ENCODE data around the gene GOLGA6L7.

The GOLGA6L7 gene

DNA sequence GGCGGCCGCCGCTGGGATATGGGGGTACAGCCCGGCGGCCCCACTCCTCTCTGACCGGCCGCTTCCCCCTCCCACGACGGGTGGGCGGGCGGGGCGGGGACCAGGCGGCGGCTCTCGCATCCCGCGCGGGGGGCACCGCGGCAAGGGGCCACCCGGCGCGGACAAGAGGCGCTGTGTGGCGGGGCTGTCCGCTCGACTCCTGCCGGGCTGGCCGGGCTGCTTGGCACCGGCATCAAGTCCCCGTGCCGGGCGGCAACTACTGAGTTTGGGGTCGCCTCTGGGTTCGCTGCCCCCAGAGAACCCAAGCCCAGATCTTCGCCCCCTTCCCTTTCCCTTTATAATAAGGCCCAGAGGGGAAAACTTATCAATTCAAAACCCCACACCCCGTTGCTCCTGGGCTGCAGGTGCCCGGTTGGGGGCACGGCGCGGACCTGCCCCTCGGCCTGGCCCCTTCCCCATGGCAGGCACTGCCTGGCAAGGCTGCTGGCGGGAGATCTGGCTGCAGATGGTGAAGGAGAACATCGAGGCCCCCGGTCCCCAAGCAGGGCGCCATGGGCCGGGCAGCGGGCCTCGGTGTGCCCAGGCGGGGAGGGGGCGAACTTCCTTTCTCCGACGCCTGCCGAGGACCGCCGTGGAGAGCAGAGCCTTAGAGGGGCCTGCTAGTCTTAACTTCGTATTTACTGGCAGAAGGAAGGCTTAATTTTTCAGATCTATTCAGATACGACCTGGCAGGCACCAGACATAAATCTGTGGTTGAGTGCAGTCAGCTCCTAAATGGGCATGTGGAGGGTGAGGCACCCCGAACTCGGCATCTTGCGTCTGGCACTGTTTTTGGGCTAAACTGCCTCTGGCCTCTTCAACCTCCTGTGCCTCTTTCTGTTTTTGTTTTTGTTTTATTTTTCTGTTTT is 38.2 kb upstream of the GOLGA6L7 start:
- no peaks in the 10 kb centered on the region for H3K4me1 ChIP-seq (ENCODE audit: control insufficient read depth, low read length)
- H3K4me3 ChIP-seq (ENCODE audit: low read length), result no peak overlapping the region

GRCh38 chr15:28885630-28886430 is 37.4 kb upstream of the GOLGA6L7 start, which contains the start of gene APBA2:
TSS of gene APBA2 (plus strand) at chr15:28885974. CDS start at chr15:29053885, 167,911 bp downstream.
- no peaks in the 10 kb centered on the region for H3K36me3 ChIP-seq (ENCODE audit: control insufficient read depth, low read length)
- H3K27me3 ChIP-seq (ENCODE audit: control insufficient read depth, low read length), result no peaks in the 10 kb centered on the region
- H3K4me2 ChIP-seq (ENCODE audit: low read length), result no peak within 1 kb of the TSS
- no peak within 1 kb of the TSS for H3K4me3 ChIP-seq (ENCODE audit: low read length)
- H3K9me2 ChIP-seq (replicated peaks; ENCODE audit: control insufficient read depth, low read length), result no peaks in the 10 kb centered on the region
- no peaks in the 10 kb centered on the region for H3K4me1 ChIP-seq (ENCODE audit: control insufficient read depth, low read length)
- H3K9me3 ChIP-seq (ENCODE audit: control insufficient read depth, insufficient read depth, low read length), result no peaks in the 10 kb centered on the region
- H3F3A ChIP-seq (ENCODE audit: control insufficient read depth, insufficient read depth), result no peaks in the 10 kb centered on the region
- no peaks in the 10 kb centered on the region for H3K79me2 ChIP-seq (ENCODE audit: control insufficient read depth, low read length)
- TF ChIP-seq, protein P1, sequence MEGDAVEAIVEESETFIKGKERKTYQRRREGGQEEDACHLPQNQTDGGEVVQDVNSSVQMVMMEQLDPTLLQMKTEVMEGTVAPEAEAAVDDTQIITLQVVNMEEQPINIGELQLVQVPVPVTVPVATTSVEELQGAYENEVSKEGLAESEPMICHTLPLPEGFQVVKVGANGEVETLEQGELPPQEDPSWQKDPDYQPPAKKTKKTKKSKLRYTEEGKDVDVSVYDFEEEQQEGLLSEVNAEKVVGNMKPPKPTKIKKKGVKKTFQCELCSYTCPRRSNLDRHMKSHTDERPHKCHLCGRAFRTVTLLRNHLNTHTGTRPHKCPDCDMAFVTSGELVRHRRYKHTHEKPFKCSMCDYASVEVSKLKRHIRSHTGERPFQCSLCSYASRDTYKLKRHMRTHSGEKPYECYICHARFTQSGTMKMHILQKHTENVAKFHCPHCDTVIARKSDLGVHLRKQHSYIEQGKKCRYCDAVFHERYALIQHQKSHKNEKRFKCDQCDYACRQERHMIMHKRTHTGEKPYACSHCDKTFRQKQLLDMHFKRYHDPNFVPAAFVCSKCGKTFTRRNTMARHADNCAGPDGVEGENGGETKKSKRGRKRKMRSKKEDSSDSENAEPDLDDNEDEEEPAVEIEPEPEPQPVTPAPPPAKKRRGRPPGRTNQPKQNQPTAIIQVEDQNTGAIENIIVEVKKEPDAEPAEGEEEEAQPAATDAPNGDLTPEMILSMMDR (IDR thresholded peaks at IDR 0.05; ENCODE audit: low read depth, low read length, poor library complexity, severe bottlenecking), result no peak
- TF ChIP-seq EZH2phosphoT487 (IDR thresholded peaks at IDR 0.05; ENCODE audit: borderline replicate concordance, low read length), result no peak
- no peak within 1 kb of the TSS for H3K27ac ChIP-seq (ENCODE audit: low read depth, low read length)
- no peaks in the 10 kb centered on the region for H4K20me1 ChIP-seq (ENCODE audit: control insufficient read depth, insufficient read depth, low read depth, low read length)

More for the DNA sequence above, 38.2 kb upstream of the GOLGA6L7 start:
- Histone ChIP-seq H3K36me3 (ENCODE audit: control insufficient read depth, low read length) (no peaks in the 10 kb centered on the region), H3K27ac (ENCODE audit: low read depth, low read length) (no peak overlapping the region), H3K9me3 (ENCODE audit: control insufficient read depth, insufficient read depth, low read length) (no peaks in the 10 kb centered on the region), H4K20me1 (ENCODE audit: control insufficient read depth, insufficient read depth, low read depth, low read length) (no peaks in the 10 kb centered on the region), H3K9me2 (replicated peaks; ENCODE audit: control insufficient read depth, low read length) (no peaks in the 10 kb centered on the region), H3K4me2 (ENCODE audit: low read length) (no peak overlapping the region), H3K79me2 (ENCODE audit: control insufficient read depth, low read length) (no peaks in the 10 kb centered on the region), H3F3A (ENCODE audit: control insufficient read depth, insufficient read depth) (no peaks in the 10 kb centered on the region), H3K27me3 (ENCODE audit: control insufficient read depth, low read length) (no peaks in the 10 kb centered on the region)
- TF ChIP-seq, protein P1 (IDR thresholded peaks at IDR 0.05; ENCODE audit: low read depth, low read length, poor library complexity, severe bottlenecking), result no peak

GRCh38 chr15:28885128-28885629 is 36.7 kb upstream of the GOLGA6L7 start:
- H4K20me1 ChIP-seq (ENCODE audit: control insufficient read depth, insufficient read depth, low read depth, low read length), result no peaks in the 10 kb centered on the region
- H3K4me3 ChIP-seq (ENCODE audit: low read length), result no peak overlapping the region
- no peaks in the 10 kb centered on the region for H3K27me3 ChIP-seq (ENCODE audit: control insufficient read depth, low read length)
- H3K4me2 ChIP-seq (ENCODE audit: low read length), result no peak overlapping the region
- no peaks in the 10 kb centered on the region for H3K79me2 ChIP-seq (ENCODE audit: control insufficient read depth, low read length)
- no peaks in the 10 kb centered on the region for H3K9me2 ChIP-seq (replicated peaks; ENCODE audit: control insufficient read depth, low read length)
- TF ChIP-seq, protein P1 (IDR thresholded peaks at IDR 0.05; ENCODE audit: low read depth, low read length, poor library complexity, severe bottlenecking), result no peak
- TF ChIP-seq EZH2phosphoT487 (IDR thresholded peaks at IDR 0.05; ENCODE audit: borderline replicate concordance, low read length), result no peak
- no peaks in the 10 kb centered on the region for H3K9me3 ChIP-seq (ENCODE audit: control insufficient read depth, insufficient read depth, low read length)
- H3K27ac ChIP-seq (ENCODE audit: low read depth, low read length), result no peak overlapping the region
- no peaks in the 10 kb centered on the region for H3K4me1 ChIP-seq (ENCODE audit: control insufficient read depth, low read length)
- no peaks in the 10 kb centered on the region for H3K36me3 ChIP-seq (ENCODE audit: control insufficient read depth, low read length)
- no peaks in the 10 kb centered on the region for H3F3A ChIP-seq (ENCODE audit: control insufficient read depth, insufficient read depth)

Measured in DOHH2 (cell line).